ENCODE results near the gene CAMK2B. TPM values are rescaled to one million over a fixed set of nuclear protein-coding genes. Genes with fewer than 3 reads are reported as not detected.
"Not testable (repeated sequence)": the region's sequence is repeated elsewhere in the genome, so short reads cannot be mapped to it uniquely, and the experiment has no call there.

CAMK2B gene
- total RNA-seq, 1 donor from 2014 or later, result 0.23 TPM

- no peak for DNase-seq (ENCODE audit: low spot score)
Observed at GRCh38 chr7:44193011-44193802, 132.2 kb downstream of the CAMK2B start.

GRCh38 chr7:44191171-44191570 lies 134.2 kb downstream of the CAMK2B start:
- no peak for DNase-seq (ENCODE audit: low spot score)

GRCh38 chr7:44189993-44190872 lies 135.2 kb downstream of the CAMK2B start:
- no peak for DNase-seq (ENCODE audit: low spot score)

GRCh38 chr7:44189286-44189992 lies 136.0 kb downstream of the CAMK2B start, which contains the start of gene GCK:
TSS of gene GCK (minus strand) at chr7:44189439. CDS start at chr7:44188953, 486 bp downstream.
- no peak for DNase-seq (ENCODE audit: low spot score)

DNA sequence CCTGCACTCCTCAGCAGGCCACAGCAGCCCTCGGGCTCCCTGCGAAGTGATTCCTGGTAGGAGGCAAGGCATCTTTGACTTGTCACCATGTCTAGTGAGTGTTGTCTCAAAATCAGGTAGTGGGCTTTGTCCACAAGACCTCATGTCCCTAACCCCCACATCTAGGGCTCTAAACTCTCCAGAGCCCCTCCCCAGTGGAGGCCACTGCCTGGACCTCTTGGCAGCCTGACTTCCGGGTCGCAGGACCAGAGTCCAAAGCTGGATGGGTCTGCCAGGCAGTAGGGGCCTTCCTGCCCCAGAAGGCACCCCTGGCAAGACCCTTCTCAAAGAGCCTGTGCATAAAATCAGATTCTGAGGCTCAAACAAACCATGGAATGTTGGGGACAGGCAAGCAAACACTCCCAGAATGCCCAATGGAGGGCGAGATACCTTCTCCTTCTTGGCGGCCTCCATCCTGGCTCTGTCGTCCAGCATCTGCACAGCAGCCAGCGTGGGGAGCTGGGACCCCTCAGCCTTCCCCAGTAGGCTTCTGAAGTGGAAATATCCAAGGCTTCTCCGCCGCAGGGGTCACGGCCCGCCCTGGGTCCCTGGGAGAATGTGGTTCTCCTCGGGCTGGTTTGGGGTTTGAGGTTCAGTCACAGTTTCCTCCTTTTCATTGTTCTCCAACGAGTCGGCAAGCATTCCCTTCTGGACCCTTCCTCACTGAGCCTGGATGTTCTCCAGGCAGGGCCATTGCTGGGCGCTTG lies 136.7 kb downstream of the CAMK2B start:
- DNase-seq (ENCODE audit: low spot score), result no peak

DNA sequence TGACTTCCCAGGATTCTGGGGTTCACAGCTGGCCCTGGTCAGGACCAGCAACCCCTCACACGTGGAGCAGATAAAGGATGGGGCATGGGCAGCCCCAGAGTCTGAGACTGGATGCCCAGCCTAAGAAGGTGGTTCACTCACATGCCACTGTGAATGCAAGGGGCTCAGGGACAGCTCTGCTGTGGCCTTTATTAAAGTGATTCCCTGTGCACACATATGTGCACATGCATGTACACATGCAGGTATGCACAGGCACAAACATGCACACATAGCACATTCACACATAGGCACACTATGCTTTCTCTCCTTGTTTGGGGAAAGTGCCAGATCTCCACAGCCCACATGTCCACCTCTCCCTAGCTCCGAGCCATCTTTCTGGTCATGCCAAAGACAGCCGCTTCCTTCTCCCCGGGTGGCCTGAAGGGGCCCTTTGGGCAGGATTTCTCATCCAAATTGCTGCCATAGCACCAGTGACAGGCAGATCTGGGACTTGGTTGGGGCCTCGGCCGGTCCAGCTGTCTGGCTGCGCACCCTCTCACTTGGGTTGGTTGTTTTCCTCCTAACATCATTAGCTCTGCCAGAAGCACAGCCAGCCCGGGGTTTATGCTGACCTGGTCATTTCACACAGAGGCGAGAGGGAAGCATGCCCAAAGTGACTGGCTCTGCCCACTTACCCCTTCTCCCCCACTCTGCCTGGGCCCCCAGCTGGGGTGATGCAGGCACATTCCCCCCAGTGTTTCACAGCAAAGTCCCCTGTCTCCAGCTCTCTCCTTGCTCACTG lies 137.6 kb downstream of the CAMK2B start:
- DNase-seq (ENCODE audit: low spot score), result no peak

DNA sequence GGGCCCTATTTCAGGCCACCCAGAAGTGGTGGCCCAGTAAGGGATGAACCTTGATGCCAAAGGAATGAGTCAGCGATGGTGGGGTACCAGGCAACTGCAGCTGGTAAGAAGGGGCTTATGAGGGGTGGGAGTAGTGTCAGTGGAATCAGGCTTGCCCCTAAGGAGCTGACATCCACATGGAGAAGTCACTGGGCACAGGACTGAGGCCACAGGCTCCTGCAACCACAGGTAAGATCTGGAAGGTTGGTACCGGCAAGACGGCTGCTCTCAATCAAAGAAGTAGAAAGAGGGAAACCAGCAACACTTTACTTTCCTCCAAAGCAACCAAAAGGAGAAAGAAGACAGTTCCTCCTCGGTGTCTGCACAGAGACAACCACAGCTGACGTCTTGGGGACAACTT lies 138.7 kb downstream of the CAMK2B start:
- DNase-seq (ENCODE audit: low spot score), result no peak

- no peak for DNase-seq (ENCODE audit: low spot score)
Observed at GRCh38 chr7:44185729-44186128, 139.7 kb downstream of the CAMK2B start.

DNA sequence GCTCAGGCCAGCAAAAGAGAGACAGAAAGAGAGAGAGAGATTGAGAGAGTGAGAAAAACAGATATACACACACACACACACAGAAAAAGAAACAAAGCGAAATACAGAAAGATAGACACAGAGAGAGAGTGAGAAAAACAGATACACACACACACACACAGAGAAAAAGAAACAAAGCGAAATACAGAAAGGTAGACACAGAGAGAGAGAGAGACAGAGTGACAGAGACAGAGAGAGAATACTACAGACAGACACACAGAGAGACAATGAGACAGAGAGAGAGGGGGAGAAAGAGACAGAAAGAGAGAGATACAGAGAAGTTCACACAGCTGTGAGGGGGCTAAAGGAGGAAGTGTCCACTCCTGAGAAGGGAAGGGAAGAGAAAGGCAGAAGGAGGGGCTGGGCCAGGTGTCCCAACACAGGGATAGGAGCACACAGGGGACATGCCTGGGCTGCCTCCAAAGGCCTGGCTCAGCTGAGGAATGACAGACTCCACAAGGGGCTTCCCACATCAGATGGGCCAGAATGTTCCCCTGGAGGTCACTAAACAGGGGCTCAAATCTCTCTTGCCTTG lies 140.4 kb downstream of the CAMK2B start:
- DNase-seq (ENCODE audit: low spot score), result no peak

DNA sequence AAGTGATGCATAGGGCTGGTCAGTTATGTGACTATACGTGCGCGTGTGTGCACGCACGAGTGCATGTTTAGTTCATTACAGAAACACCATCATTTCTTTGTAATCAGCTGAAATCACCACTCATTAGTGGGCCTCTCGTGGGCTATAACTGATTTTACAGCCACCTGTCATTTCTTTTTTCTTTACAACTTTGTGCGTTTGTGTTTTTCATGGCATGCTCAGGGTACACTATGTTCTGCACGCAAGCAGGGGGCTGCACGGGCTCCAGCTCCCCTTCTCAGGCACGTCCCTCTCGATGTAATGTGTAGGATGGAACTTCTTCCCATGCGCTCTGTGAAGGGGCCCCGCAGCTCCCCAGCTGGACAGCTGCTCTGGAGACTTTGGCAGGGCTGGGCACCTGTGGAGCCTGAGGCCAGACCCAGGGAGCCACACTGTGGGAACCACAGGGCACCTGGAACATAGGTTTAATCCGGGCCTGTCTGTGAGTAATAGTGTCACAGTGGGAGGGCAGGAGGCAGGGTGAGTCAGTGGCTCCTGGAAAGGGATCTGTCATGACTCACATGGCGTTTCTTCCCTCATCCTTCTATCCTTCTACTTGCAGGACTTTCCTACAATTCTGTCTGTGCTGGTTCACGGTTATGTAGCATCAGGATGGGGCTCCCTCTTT lies 141.1 kb downstream of the CAMK2B start:
- no peak for DNase-seq (ENCODE audit: low spot score)

GRCh38 chr7:44183386-44183785 lies 142.0 kb downstream of the CAMK2B start:
- no peak for DNase-seq (ENCODE audit: low spot score)

- DNase-seq (ENCODE audit: low spot score), result no peak
Observed at GRCh38 chr7:44182827-44183226, 142.6 kb downstream of the CAMK2B start.

- no peak for DNase-seq (ENCODE audit: low spot score)
Observed at GRCh38 chr7:44180631-44181030, 144.8 kb downstream of the CAMK2B start.

DNA sequence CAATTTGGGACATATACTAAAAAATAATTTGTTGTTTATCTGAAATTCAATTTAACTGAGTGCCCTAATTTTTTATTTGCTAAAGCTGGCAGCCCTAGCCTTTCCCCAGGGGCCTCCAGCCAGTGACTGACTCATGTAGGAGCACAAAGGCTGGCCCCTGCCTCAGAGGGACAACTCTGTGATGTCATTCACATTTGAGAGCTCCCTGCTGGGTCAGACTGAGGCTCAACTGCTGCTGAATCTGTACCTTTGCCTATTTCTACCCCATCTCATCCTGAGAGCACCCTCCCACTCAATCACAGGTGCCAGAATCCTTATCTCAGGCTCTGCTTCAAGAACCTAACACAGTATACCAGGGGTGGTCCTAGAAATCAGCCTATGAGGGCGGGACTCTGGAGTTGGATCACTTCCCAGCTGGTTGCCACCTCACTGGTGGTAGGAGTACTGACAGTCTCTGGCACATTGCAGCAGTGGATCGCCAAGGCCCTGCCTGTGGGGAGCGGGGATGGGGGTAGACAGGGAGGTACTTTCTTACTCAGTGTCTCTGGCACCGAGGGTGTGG lies 147.7 kb downstream of the CAMK2B start:
- DNase-seq (ENCODE audit: low spot score), result no peak

DNA sequence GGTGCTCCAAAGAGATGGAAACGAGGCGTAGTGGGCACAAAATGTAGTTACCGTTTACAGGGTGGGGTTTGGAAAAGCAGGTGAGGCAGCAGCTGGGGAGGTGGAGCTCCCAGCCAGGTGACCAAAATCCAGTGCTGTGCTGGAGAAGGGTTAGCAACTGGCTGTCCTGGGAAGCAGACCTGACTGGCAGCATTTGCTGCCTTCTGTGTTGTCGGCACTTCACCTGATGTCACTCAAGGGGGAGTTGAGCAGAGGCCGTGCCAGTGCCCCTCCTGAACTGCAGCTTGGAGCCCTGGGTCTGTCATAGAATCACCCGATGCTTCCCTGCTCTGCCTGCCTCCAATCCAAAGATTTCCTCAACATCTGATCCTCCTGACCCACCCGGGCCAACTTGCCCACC lies 148.9 kb downstream of the CAMK2B start:
- no peak for DNase-seq (ENCODE audit: low spot score)

DNA sequence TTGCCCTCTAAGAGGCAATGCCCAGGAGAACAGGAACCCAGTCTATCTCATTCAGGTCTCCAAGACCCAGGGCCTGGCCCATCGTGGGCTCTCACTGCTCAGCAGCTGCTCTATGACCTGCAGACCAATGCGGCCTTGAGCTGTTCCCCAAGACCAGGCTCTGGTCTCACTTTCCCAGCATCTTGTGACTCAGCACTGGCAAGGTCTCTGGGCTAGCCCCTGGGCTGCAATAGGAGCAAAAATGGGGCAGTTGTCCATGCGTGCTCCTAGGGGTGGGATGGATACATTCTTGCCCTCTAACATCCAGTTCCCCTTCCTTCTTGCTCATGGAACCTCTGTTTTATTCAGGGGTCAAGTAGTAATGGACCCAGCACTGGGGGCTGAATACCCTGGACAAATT lies 149.7 kb downstream of the CAMK2B start:
- no peak for DNase-seq (ENCODE audit: low spot score)

DNA sequence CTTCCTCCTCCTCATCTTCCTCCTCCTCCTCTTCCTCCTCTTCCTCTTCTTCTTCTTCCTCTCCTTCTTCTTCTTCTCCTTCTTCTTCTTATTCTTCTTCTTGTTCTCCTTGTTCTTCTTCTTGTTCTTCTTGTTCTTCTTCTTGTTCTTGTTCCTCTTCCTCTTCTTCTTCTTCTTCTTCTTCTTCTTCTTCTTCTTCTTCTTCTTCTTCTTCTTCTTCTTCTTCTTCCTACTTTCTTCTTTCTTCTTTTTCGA lies 150.8 kb downstream of the CAMK2B start:
- not testable (repeated sequence) for DNase-seq (ENCODE audit: low spot score)

DNA sequence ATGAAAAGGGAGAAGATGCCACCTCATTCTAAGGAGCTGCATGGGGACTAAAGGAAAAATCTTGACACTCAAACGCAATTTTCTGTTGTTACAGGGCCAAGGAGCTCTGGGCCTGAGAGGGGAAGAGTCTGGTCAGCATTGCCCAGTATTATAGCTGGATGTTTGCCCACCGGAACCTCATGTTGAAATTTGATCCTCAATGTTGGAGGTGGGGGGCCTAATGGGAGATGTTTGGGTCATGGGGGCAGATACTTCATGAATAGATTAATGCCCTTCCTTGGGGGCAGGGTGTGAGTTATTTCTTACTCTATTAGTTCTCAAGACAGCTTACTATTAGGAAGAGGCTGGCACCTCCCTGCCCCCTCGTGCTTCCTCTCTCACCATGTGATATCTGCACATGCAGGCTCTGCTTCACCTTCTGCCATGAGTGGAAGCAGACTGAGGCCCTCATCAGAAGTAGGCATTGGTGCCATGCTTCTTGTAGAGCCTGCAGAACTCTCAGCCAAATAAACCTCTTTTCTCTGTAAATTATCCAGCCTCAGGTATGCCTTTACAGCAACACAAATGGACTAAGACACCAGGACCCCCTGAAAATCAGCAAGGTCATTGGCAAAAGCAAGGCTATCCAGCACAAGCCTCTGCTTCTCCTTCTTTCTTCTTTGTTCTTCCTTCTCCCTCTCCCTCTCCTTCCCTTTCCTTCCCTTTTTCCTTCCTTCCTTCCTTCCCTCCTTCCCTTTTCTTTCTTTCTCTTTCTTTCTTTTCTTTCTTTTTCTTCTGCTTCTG lies 151.3 kb downstream of the CAMK2B start:
- DNase-seq (ENCODE audit: low spot score), result no peak

Data from mucosa of gallbladder (tissue), 1 donor.